ENCODE results near the gene AP2M1. TPM values are rescaled to one million over a fixed set of nuclear protein-coding genes. Genes with fewer than 3 reads are reported as not detected.

Gene AP2M1
- total RNA-seq, 1 donor from 2014 or later = 213 TPM

- DNase-seq (ENCODE audit: low spot score, unreplicated experiment) = no peak
- Mint-ChIP-seq H3K9me3 (ENCODE audit: low read depth) (no peaks in the 10 kb centered on the region), H3K36me3 (ENCODE audit: insufficient read depth) (peaks cover 14% of the 10 kb centered on the region), H3K4me3 (ENCODE audit: low read depth) (peak overlapping the region; percentile 87), H3K27ac (peak overlapping the region; percentile 89), H3K4me1 (ENCODE audit: low read depth) (peaks cover 16% of the 10 kb centered on the region), H3K27me3 (no peaks in the 10 kb centered on the region)
- TF ChIP-seq, protein P1, sequence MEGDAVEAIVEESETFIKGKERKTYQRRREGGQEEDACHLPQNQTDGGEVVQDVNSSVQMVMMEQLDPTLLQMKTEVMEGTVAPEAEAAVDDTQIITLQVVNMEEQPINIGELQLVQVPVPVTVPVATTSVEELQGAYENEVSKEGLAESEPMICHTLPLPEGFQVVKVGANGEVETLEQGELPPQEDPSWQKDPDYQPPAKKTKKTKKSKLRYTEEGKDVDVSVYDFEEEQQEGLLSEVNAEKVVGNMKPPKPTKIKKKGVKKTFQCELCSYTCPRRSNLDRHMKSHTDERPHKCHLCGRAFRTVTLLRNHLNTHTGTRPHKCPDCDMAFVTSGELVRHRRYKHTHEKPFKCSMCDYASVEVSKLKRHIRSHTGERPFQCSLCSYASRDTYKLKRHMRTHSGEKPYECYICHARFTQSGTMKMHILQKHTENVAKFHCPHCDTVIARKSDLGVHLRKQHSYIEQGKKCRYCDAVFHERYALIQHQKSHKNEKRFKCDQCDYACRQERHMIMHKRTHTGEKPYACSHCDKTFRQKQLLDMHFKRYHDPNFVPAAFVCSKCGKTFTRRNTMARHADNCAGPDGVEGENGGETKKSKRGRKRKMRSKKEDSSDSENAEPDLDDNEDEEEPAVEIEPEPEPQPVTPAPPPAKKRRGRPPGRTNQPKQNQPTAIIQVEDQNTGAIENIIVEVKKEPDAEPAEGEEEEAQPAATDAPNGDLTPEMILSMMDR (IDR thresholded peaks at IDR 0.05; ENCODE audit: unreplicated experiment) = no peak
These were observed 2.0 kb downstream of the AP2M1 start for GRCh38 chr3:184176377-184177330.

DNA sequence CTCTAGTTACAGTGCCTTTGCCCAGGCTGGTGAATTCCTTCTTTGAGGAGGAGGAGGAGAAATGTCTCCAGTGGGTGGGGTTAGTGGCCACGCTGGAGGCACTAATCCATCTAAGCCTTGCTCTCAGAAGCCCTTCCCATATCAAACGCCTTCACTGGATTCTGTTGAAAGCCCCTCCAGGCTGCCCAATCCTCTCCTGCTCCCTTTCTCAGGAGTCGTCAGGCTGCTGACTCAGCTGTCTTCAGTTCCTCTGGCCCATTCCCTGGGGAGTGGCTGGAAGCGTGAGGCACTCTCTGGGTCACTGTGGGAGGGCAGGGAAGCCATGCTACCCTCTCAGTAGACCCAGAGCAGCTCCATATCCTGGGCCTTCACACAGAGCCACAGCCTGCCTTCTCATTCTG lies 2.7 kb downstream of the AP2M1 start:
- Mint-ChIP-seq H3K27ac (no peak overlapping the region), H3K27me3 (no peaks in the 10 kb centered on the region), H3K36me3 (ENCODE audit: insufficient read depth) (peaks cover 13% of the 10 kb centered on the region), H3K4me1 (ENCODE audit: low read depth) (peaks cover 16% of the 10 kb centered on the region), H3K4me3 (ENCODE audit: low read depth) (no peak overlapping the region), H3K9me3 (ENCODE audit: low read depth) (no peaks in the 10 kb centered on the region)
- TF ChIP-seq, protein P1 (IDR thresholded peaks at IDR 0.05; ENCODE audit: unreplicated experiment) = no peak
- DNase-seq (ENCODE audit: low spot score, unreplicated experiment) = no peak

DNA sequence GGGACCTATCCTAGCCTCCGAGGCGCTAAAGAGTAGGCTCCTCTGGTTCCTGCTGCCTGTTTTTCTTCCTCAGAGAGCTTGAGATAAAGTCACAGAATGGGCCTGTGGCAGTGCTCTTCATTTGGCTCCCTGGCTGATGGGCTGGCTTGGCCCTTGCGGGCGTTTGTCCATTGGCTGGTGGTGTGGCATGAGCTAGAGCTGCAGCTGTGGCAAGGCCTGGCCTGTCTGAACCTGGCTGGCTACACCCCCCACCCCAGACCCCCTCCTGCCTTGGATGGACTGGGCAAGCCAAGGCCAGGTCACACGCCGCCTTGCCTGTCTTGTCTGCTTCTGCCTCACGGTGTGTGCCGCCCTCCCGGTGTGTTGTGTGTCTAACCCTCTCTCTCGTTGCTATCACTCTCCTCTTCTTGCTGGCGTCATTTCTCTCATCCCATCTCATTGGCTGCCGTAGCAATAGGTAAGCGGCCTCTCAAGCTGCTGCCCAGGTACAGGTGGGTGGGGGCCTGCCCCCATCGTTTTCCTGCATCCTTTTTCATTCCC lies 3.2 kb downstream of the AP2M1 start:
- DNase-seq (ENCODE audit: low spot score, unreplicated experiment) = no peak

GRCh38 chr3:184178521-184179138 lies 4.0 kb downstream of the AP2M1 start:
- H3K36me3 Mint-ChIP-seq (ENCODE audit: insufficient read depth) = peaks cover 19% of the 10 kb centered on the region
- TF ChIP-seq, protein P1 (IDR thresholded peaks at IDR 0.05; ENCODE audit: unreplicated experiment) = no peak
- no peak for DNase-seq (ENCODE audit: low spot score, unreplicated experiment)
- no peak overlapping the region for H3K4me3 Mint-ChIP-seq (ENCODE audit: low read depth)
- peaks cover 16% of the 10 kb centered on the region for H3K4me1 Mint-ChIP-seq (ENCODE audit: low read depth)
- no peak overlapping the region for H3K27ac Mint-ChIP-seq
- H3K27me3 Mint-ChIP-seq = no peaks in the 10 kb centered on the region
- no peaks in the 10 kb centered on the region for H3K9me3 Mint-ChIP-seq (ENCODE audit: low read depth)

More for the DNA sequence above, 3.2 kb downstream of the AP2M1 start:
- H3K4me3 Mint-ChIP-seq (ENCODE audit: low read depth) = no peak overlapping the region
- TF ChIP-seq, protein P1 (IDR thresholded peaks at IDR 0.05; ENCODE audit: unreplicated experiment) = no peak
- H3K27ac Mint-ChIP-seq = no peak overlapping the region
- H3K4me1 Mint-ChIP-seq (ENCODE audit: low read depth) = peaks cover 16% of the 10 kb centered on the region
- H3K36me3 Mint-ChIP-seq (ENCODE audit: insufficient read depth) = peaks cover 15% of the 10 kb centered on the region
- H3K9me3 Mint-ChIP-seq (ENCODE audit: low read depth) = no peaks in the 10 kb centered on the region
- H3K27me3 Mint-ChIP-seq = no peaks in the 10 kb centered on the region

DNA sequence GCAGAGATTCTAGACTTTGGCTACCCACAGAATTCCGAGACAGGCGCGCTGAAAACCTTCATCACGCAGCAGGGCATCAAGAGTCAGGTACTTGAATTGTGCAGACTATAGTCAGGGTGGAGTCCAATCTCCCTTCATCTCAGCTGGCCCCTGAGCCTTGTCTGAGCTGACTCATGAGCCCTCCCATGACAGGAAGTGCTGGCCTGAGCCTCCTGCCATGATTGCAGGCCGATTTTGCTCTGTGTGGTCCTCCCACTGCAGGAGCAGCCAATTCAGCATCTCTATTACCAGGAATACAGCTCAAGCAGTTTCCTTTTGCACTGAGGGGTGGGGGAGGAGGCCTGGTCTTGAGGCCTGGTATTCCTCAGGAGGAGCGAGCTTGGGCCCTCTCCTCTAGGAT lies 5.5 kb downstream of the AP2M1 start:
- Mint-ChIP-seq H3K27ac (no peak overlapping the region), H3K36me3 (ENCODE audit: insufficient read depth) (peaks cover 23% of the 10 kb centered on the region)
- TF ChIP-seq, protein P1 (IDR thresholded peaks at IDR 0.05; ENCODE audit: unreplicated experiment) = no peak

More for the DNA sequence above, 5.5 kb downstream of the AP2M1 start:
- H3K9me3 Mint-ChIP-seq (ENCODE audit: low read depth) = no peaks in the 10 kb centered on the region
- no peak for DNase-seq (ENCODE audit: low spot score, unreplicated experiment)
- H3K27me3 Mint-ChIP-seq = no peaks in the 10 kb centered on the region
- peaks cover 17% of the 10 kb centered on the region for H3K4me1 Mint-ChIP-seq (ENCODE audit: low read depth)
- no peak overlapping the region for H3K4me3 Mint-ChIP-seq (ENCODE audit: low read depth)
